Forelimb muscle (tissue), 1 donor: ENCODE measurements around the gene CDH23. TPM values are rescaled to one million over a fixed set of nuclear protein-coding genes. Genes with fewer than 3 reads are reported as not detected.
A peak's percentile ranks its signal among the peaks of the same experiment; 100 is the strongest.

Experiments
- DNase-seq: peaks from one replicate; pipeline ENCODE4 v3.0.0-alpha.2; 2013; ENCODE audit warnings: low read depth
- polyA plus RNA-seq: library from polyadenylated mRNA; unstranded; fragments of 120-200 nt; gene quantifications from one replicate; pipeline ENCODE4 v1.2.1, GENCODE V29; 2013; ENCODE audit not compliant: insufficient read length

Gene CDH23
- polyA plus RNA-seq, 1 donor, result 4.1 TPM

DNA sequence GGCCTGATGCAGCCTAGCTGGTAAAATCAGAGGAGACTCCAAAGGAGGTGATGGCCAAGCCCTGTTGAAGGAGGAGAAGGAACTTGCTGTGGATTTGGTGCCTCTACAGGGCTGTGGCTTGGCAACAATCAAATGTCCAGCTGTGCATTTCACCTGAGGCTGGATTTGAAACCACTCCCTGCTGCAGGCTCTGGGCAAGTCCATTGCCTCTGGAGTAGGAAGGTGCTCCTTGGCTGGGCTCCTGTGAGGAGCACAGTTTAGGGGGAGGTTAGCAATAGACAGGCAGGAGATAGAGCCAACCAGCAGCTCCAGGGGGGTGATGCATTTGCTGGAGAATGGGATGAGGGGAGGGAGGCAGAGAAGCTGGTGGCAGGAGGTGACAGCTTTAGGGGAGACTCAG is 26.5 kb downstream of the CDH23 start:
- no peak for DNase-seq

DNA sequence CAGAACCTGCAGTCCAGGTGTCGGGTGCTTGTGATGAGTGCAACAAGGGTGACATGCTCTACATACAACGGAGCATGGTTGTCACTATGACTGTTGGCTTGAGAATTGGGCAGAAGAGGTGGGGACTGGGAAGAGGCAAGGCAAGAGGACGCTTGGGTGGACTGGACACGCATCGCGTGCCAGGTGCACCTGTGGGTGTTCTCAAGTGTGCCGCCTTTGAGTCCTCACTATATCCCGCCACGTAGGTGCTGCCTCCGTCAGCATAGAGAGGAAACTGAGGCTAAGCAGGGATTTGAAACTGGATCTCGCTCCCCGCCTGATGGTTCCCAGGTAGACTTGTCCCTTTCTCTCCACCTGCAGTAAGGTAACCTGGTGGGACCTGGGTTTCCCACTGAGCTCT is 27.2 kb downstream of the CDH23 start:
- no peak for DNase-seq

DNA sequence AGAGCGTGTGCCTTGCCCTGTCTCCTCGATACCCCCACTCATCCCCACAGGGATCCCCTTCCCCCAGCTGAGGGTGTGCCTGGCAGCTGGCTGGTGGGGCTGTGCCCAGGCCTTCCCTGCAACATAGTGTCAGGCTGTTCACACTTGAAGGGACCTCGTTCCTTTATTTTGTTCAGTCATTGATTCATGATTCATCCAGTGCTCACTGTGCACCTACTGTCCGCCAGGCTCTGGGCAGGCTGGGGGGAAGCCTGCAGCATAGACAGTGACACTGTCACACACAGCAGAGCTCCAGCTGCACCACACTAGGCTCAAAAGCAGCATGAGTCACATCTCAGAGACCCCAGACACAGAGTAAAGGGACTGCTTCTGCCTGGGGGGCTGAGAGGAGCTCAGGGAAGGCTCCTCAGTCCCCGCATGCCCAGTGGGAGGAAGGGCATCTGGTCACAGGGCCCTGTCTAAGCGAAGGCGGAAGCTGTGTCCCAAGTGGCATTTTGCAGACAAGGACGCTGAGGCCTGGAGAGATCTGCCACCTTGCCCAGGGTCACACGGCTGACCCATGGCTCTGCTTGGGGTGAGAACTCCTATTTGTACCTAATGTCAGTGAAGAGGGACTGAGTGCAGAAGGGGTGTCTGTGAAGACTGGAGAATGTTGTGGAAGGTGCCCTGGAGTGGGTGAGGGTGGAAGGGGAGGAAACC is 27.9 kb downstream of the CDH23 start:
- no peak for DNase-seq

DNA sequence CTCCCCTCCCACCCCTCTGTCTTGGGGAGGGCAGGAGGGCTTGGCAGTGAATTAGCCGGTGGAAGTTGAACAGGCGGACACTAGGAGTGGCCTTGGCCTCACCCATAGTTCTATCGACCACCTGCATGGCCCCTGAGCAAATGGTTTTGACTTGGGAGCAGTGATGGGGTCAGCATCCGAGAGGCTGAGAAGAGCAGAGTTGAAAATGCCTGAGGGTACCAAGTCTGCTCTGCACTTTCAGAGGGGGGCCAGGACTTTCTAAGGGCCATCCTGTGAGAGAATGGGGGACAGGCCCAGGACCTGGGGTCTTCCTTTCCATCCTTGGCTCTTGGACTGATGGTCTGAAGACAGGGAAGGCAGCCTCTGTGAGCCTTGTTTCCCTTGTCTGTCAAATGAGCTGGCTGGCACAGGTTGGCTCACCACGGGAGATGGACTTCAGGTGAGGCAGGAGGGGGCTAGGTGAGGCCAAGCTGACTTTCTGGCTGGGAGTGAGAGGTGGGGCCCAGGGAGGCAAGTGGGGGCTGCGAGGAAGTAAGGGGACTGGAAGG is 29.4 kb downstream of the CDH23 start:
- DNase-seq, result no peak

DNA sequence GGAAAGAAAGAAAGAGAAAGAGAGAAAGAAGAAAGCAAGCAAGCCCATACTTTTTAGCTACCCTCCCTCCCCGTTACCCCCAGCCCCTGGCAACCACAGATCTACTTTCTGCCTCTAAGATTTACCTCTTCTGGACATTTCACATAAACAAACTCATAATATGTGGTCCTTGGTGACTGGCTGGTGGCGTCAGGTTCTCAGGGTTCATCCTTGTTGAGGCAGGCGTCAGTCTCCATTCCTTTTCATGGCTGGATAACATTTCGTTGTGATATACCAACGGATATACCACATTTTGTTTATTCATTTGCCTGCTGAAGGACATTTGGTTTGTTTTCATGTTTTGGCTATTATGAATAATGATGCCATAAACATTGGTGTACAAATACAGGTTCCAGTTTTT is 30.5 kb downstream of the CDH23 start:
- no peak for DNase-seq

DNA sequence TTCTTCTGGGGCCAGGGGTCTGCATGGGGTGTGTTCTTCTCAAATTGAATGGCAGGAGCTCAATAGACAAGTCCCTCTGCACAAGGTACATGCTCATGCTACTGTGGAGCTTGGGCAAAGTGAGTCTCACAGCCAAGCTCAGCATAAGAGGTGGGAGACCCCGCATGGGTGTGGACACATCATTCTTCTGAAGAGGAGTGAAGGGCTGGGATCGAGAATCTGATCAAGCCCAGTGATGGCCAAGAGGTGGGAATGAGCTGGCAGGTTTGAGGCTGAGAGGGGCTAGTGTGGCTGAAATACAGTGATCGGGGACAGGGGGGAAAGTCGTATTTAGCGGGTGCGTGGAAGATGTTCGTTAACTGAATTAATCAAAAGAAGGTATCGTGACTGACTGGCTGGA is 32.6 kb downstream of the CDH23 start:
- DNase-seq, result no peak

DNA sequence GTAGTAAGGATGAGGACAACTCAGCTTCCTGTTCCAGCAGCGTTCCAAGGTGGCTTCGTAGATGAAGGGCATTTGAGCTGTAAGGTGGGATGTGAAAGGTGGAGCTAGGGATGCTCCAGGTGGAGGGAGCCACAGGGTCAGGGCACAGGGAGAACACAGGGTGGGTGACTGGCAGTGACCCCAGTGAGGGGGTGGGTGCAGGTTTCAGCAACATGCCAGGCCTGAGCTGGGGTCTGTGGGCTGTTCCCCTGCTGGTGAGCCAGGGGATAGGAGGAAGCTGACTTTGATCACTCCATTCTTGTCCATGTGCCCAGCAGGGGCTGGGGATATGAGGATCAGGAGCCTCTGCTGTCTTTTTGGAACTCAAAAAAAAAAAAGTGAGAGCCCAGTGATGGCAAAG is 33.2 kb downstream of the CDH23 start:
- no peak for DNase-seq

DNA sequence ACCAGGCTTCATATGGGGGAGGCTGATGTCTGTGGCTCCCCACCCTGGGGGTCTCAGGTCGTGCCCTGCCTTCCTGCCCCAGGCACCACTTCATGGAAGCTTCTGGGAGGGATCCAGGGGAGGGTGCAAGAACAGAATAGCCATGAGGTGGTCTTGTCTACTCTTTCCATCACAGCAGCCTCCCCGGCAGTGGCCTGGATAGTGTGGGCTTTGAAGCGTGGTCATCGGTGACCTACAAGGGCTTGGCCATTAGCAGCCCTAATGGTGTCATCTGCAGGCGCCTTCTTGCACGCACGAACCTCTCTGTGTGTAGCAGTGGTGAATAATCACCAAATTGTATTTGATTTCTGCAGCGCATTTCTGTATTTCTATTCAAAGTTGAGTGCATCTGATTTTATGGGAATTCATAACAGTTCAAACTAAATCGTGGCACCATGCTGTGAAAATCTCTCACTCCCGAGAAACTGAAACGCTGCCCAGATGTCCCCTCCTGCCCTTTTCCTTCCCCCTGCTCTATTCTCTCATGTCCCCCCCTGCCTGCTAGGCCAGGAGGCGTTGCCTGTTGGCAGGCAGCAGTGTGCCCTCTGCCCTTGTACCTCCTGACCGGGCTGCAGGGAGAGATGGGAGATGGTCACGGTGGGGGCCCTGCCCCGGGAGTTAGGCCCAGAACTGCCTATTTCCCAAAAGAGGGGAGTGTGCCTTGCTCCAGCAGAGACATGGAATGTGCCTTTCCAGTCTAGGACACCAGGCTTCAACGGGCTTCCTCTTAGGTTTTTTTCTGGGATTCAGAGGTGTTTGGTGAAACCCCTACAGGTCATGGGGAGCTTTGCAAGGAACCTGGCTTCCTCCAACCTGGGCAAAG is 34.8 kb downstream of the CDH23 start:
- DNase-seq, result no peak

DNA sequence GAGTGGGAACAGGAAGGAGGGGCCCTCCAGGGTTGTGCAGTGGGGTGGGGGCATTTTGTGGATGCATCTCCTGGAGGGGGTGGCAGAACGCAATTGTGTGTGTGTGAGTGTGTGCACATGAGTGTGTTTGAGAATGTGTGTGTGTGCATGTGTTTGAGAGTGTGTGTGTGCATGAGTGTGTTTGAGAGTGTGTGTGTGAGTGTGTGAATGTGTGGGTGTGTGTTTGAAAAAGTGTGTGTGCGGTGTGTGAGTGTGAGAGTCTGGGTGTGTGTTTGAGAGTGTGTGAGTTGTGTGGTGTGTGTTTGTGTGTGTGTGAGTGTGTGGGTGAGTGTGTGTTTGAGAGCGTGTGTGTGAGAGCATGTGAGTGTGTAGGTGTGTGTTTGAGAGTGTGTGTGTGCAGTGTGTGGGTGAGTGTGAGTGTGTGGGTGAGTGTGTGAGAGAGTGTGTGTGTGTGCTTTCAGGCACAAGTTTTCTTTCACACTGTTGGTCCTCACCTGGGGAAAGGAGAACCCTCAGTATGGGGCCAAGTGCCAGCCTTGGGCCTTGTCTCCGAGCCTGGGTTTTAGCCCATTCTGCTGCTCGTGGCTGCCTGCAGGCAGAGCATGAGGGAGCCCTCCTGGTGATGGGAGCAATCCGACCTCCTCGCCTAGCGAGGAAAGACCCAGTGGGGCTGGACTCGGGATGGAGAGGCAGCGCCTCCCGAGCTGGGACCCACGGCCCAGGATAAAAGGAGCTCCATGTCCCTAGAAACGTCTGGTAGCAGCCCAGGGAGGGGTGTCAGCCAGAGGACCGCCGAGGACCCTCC is 35.6 kb downstream of the CDH23 start:
- DNase-seq, result no peak

DNA sequence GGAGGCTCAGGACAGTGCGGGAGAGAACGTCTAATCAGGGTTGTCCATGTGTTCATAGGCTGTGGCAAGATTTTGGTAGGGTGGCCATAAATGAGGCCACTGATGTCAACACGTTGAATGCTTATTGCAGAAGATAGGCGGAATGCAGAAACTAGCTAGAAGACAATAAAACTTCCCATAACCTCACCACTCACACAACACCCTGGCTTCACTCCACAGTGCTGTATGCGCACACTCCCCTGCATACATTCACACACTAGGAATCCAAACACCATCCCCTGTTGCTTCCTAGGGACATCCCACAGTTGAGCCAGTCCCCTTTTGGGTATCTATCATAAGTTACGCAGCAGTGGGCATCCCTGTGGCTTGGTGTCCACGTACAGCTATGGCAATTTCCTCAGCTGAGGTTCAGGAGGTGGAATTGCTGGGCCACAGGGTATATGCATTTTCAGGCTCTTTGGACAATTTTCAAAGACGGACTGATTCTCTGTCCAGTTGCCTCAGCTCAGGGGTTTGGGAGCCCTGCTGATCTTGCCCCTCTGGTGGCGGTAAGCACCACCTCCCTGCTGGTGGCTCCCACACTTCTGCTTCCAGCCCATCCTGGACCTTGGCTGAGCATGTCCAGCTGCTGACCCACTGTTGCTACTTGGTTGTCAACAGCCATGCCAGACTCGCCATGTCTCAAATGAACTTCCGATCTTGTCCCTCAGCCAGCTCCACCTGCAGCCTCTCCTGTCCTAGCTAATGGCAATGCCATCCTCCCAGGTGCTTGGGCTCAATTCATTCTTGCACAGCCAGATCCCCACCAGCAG is 36.4 kb downstream of the CDH23 start:
- DNase-seq, result no peak

DNA sequence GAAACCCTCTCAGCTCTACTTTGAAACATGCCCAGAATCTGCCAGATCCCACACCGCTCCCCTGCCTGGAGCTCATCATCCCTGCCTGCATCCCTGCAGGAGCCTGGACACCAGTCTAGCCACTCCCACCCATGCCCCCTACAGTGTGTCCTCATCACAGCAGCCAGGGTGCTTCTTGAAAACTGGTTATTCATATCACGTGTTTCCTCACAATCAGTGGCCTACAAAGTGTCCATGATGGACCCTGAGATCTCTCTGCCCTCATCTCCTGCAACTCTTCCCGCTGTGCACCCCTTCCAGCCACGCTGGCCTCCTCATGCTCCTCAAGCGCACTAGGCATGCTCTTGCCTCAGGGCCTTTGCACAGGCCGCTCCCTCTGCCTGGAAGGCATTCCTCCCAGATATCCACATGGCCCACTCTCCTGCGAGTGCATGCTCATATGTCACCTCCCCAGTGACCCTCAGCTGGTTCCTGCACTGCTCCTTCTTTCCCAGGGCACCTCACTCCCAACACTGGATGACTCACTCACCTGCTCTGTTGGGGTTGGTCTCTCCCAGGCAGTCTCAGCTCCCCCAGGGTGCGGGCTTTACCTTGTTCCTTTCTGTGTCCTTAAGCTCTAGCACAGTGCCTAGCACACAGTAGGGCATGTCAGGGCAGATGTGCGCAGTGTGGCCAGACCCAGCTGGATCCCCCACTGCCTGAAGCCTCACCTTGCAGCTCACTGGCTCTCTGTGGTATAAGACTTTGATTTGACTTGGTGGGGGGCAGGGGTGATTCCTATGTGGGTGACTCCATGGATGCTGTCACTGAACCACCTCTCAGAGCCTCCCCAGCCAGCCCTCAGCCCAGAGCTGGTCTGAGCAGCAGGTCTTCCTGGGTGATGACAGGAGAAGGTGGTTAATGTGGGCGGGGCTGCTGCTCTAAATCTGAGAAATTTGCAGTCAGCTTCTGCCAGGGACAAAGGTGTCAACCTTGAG is 37.3 kb downstream of the CDH23 start:
- no peak for DNase-seq

DNA sequence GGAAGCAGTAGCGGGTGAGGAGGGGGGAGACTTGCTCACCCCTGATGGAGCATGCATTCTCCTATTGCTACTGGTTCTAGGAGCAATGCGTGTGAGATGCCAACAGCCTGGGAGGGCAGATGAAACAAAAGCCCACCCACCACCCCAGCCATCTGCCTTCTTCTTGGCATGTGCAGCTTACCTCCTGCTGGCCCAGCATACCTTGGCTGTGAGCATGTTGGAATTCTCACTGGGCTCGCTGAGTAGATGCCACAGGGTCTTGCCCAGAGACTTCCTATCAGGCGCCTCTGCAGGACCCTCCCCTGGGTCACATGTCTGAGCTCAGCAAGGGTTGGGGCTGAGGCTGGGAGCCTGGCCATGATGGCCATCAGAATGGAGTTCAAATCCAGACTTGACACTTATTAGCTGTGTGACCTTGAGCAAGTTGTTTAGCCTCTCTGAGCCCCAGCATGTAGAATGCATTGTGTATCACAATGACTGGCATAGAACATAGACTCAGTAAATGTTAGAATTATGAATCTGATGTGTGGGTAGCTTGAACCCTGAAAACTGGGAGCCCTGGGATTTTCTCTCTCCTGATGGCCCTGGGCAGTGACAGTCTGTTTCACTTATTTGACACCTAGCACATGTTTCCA is 38.2 kb downstream of the CDH23 start:
- no peak for DNase-seq

DNA sequence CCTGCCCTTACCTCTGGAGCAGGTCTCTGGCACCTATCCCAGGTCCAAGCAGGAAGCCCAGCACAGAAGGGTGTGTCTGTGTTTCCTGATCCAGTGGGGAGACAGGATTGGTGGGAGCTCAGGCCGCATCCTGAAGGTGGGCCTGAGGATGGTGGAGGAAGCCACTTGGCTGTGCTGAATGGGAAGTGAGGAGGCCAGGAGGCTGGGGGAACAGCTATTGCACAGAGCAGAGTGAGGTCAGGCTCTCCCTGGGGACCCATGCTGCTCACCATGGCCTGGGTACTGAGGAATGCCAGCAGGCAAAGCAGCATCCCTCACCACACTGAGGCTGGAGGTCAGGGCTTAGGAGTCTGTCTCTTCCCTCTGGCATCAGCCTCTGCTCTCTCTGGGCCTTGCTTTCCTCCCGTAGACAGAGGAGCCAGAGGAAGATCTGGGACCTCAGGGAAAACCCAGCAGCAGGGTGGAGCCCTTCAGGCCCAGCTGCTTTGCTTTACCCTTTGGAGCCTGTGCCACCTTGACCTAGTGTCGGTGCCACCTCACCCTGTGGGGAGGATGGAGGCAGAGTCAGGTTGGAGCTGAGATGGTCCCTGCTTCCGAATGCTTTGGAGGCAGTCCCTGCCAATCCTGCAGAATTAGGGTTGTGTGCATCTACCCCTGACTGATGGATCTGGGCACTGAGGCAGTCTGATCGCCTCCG is 39.0 kb downstream of the CDH23 start:
- no peak for DNase-seq

DNA sequence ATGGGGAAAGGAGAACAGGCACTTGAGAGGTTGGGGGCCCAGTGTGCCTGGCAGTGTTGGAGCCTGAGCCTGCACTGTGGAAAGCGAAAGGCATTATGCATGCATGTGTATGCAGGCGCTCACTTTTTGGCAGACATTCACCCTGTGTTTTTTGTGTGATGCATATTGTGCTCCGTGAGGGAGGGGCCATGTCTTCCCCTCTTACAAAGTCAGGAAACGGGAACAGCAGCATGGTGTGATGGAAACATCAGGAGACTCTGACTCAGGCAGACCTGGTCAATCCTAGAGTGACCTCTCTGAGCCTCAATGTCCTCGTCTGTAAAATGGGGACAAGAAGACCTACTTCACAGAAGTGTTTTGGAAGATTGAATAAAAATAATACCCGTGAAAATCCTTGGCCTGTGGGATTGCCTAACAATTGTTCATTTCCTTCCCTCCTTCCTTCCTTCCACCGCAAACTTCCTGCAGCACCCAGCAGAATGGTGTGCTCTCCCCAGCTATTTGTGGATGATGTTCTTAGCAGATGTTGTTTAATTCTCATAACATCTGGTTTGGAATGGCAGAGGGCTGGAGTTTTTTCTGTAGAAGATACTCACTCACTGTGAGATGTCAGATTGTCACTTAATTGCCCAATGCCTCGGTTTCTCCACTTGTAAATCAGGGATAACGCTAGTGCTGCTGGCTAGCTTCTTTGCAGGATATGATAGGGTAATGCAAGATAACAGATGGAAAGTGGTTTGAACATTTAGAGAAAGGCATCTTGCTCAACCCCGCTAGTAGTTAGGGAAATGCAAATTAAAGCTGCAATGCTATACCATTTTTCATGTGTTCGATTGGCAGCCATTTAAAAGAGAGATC is 39.8 kb downstream of the CDH23 start:
- DNase-seq, result peak; percentile 4

DNA sequence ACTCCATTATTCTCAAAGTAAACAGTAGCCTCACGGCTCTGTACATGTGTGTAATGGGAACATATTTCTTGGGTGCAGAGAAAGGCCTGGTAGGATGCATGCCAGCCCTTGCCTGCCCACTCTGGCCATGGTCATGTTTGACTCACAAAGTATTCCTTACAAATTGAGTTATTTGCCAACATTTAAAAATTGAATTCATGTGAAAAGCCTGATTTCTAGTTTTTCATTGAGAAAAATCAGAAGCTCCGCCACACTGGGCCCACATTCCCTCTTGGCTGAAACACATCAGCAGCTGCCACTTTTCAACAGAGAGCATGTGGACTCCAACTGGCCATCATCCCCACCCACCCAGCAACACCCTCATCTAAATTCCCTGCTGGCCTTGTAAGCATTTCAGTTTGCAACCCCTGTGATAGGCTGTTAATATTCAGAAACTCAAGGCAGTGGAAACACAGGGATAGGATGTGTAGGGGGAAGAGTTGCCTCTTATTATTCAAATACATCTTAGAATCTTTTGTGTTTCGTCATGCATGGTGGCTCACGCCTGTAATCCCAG is 40.9 kb downstream of the CDH23 start:
- no peak for DNase-seq

DNA sequence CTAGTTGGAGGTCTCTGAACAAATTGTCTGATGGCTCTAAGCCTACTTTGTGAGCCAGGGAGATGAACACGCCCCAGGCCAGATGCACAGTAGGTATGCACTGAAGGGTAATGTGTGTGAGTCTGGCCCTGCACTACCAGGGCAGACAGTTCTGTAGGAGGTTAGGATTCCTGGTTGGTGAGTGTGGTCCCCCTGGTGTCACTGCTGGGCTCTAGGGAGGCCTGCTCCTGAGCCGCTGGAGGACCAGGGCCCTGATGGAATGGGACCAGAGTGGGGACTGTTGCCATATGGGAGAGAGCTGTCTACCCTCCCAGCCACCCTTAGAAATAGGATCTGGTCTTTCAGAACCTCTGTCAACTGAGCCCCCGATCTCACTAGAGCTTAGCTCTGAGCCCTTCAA is 42.0 kb downstream of the CDH23 start:
- no peak for DNase-seq

DNA sequence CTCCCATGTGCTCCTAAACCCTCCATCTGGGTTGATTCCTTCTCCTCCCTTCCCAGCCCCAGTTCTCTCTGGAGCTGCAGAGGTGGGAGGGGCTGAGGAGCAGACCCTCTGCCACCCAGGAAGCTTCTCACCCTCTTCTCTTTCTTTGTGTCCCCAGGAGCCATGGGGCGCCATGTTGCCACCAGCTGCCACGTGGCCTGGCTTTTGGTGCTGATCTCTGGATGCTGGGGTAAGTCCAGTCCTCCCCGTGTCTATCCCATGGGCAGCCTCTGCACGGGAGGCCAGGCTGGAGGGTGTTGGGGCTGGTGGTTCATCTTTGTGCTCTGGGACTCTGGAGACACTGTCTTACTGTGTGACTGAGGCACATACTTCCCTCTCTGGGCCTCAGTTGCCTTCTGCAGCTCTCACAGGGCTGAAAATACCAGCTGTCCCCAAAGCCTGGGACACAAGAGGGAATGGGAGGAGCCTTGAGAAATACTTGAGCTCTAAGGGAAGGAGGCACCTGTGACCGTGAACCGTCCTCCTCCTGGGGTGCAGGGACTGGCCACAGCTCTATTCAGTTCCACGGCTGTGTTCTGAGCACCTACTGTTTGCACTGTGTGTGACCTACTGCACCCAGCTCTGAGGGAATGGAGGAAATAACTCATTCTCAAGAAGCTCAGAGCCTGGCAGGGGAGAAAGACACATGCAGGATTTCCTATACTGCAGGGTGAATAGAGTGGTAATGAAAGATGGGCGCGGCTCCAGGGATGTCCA is 43.1 kb downstream of the CDH23 start:
- no peak for DNase-seq
